NCI-H1105 (cell line): ENCODE measurements around the gene ME1.
"Not testable (repeated sequence)": the region's sequence is repeated elsewhere in the genome, so short reads cannot be mapped to it uniquely, and the experiment has no call there.

Experiments
- DNase-seq: peaks from one replicate; lab custom pipeline; 2025; lab: John Stamatoyannopoulos, UW

ME1 gene

DNA sequence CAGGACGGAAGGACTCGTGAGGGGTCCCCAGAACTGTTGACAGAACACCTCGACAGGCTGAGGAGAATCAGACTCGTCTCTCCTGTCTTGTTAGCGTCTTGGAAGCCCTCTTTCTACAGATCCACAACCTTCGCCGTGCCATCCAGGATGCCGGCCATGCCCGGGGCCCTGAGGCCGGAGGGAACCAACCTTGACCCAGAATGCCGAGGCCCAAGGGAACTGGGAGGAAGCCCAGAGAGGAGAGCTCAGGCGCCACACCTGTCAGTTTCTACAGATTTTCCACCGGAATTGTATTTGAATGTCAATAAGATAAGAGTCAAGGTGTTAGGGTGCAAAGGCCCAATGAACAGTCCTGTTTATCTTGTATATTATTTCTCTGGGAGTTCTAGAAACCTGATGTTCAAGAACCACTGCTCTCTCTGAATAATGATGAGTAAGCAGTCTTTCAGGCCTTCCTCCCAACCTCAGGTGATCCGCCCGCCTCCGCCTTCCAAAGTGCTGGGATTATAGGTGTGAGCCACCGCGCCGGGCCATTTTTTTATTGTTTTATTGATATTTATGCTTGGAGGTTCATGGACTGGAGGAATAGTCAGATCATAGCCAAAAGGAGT, 799 bp upstream of the ME1 start:
- no peak for DNase-seq

DNA sequence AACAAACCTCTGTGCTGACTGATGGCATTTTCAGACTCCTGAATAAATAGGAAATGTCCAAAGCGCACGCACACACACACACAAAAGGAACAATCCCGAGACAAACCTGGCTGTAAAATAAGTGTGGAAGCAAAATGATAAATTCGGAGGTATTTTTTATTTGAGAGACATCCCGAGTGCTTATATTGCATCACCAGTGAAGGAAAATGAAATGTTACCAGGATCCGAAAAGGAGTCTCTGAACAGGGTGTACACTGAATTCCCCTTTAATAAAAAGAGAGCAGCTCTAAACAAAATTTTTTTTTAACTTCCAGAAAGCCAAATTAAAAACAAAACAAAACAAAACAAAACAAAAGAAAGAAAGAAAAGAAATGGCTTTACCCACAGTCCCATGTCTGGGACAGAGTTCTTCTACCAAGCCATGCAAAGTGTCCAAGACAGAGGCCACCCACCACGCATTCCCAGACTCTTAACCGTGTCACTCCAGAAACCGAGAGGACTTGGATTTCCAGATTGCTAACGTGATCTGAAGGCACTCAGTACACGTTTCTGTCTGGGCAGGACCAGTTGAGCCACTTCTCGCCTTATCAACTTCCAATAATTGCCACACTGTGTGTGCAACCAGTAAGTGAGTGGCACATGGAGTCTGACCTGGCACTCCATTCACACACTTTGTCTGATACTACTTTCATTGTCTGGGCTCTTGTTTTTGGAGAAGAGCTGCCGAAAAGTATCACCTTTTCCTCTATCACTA, 817 bp downstream of the ME1 start:
- no peak for DNase-seq

DNA sequence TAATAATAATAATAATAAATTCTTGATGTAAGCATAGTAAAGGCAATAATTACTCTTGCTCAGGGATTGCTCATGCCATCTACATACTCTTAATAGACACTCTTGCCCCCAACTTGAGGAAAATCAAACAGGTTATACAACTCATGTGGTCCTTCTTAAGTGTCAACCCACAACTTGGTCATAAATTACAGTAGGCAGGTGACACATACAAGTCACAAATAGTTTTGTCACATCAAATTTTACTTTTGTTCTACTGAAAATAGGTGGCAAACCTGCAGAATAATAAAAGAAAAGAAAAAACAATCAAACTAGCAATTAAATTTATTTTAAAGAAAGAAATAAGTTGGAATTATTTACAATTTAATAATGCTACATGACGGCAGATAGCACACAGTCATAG, 1.6 kb downstream of the ME1 start:
- DNase-seq: no peak

DNA sequence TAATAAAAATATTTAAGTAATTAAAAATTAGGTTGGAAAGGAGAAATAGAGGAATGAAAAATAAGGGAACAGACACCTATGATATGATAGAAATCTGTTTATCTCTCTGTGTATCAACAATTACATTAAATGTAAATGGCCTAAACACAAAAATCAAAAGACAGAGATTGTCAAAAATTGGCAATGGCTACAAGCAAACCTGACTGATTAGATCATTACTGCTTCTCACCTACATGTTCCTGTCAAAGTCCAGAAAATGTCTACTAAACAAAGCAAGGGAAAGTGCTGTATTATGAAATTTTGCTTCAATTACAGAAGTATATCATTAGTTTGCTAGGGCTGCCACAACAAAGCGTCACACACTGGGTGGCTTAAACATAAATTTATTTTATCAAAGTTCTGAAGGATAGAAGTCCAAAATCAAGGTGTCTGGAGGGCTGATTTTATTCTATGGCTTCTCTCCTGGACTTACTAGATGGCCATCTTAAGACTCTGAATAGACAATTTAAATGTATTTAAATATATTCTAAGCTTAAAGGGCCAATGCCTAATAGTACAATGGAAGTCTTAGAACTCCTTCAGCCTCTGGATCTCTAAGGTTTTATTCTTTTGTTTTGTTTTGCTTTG, 6.3 kb downstream of the ME1 start:
- DNase-seq: no peak

DNA sequence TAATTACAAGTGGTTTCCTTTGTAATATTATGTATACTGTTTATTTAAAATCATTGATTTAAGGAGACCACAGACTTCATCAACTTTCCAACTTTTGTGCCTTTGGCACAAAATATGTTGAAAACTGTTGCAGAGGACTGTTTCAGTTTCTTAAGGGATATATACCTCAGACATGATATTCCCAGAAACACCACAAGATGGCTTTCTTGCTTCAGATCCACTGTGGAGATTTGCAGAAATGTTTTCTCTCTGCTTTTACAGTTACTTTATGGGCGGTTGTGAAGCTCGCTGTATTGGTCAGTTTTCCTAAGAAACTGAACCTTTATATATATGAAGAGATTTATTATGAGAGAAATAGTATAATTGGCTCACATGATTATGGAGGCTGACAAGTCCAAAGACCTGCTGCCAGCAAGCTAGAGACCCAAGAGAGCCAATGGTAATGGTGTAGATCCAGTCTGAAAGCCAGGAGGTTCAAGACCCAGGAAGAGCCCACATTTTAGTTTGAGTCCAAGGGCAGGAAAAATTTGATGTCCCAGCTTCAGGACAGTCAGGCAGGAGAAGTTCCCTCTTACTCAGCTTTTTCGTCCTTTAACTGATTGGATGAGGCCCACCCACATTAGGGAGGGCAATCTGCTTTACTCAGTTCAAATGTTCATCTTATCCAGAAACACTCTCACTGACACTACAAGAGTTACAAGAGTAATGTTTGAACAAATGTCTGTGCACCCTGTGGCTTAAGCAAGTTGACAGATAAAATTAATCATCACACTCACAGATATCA, 12.8 kb downstream of the ME1 start:
- DNase-seq: peak; percentile 45

DNA sequence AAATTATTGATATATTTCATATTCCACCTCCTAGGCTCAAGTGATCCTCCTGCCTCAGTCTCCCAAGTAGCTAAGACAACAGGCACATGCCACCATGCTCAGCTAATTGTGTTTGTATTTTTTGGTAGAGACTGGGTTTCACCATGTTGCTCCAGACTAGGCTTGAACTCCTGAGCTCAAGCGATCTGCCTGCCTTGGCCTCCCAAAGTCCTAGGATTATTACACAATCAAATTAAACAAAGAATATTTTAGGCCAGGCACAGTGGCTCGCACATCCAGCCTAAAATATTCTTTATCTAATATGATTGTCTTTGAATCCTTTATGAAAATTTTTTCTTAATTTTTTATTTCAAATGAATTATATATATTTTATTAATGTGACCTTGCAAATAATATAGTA, 17.8 kb downstream of the ME1 start:
- no peak for DNase-seq

DNA sequence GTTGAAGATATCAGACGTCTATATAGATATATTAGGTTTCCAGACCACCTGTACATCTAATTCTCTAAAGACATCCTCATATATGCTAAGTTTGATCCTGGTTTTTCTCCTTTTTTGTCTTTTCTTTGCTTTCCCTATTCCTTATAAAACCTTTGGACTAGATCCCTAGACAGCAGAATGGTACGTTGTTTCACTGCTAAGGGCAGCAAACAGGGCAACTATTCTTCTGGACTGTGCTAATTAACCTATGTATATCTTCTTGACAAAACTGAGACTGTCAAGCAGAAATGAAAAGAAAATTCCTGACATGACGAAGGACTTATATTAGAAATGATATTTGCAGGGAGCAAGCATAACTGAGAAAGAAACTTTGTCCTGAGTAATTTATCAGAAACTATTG, 19.1 kb downstream of the ME1 start:
- DNase-seq: no peak

DNA sequence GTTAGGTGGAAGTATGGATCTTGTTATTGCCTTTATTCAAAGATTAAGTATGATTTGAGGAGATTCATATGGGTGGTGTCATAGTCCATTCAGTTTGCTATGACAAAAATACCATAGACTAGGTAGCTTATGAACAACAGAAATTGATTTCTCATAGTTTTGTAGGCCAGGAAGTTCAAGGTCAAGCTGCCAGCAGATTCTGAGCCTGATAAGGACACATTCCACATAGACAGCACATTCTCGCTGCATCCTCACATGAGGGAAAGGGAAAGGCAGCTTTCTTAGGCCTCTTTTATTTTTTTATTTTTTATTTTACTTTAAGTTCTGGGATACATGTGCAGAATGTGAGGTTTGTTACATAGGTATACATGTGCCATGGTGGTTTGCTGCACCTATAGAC, 27.7 kb downstream of the ME1 start:
- no peak for DNase-seq

DNA sequence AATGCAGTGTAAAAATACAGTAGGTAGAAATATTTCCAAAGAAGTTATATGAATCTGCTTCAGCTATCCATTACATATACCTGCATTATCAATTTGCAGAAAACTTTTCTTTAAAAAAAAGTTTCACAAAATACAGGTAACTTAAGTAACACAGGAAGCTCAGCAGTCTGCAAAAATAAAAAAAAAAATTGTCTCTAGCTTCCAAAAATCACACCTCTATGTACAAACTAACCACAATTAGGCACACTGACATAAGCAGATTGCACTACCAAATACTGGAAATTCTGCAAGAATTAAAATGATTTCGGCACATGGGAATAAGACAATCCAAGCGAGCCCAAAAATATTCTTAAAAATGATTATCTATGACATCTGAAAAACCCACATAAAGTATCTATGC, 41.2 kb downstream of the ME1 start:
- DNase-seq: no peak

DNA sequence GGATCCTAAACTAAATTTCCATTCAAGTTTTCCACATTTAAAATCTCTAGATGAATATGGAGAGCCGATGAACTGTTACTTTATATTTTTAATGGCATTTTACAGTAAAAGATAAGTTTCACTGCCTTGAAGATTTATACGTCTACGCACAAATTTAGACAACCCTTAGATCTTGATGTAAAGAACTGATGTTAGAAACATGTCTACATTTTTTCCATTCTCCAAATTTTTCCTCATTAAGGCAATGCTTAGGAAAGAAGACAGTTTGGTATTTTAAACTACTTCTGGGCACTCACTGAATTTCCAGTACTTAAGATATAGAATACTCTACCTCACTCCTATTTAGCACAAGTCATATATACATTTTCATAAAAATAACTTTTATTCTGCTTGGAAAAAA, 45.4 kb downstream of the ME1 start:
- DNase-seq: no peak

DNA sequence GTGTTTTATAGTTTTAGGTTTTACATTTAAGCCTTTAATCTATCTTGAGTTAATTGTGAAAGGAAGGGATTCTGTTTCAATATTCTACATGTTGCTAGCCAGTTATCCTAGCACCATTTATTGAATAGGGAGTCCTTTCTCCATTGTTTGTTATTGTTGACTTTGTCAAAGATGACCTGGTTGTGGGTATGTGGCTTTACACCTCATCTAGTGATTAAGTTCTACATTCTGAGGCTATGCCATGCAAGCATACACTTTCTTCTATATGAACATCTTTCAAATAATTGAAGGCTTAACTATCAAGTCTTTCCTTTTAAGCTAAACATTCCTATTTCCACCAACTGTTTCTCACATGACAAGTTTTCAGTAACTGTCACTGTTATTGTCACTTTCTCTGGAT, 46.1 kb downstream of the ME1 start:
- DNase-seq: no peak

DNA sequence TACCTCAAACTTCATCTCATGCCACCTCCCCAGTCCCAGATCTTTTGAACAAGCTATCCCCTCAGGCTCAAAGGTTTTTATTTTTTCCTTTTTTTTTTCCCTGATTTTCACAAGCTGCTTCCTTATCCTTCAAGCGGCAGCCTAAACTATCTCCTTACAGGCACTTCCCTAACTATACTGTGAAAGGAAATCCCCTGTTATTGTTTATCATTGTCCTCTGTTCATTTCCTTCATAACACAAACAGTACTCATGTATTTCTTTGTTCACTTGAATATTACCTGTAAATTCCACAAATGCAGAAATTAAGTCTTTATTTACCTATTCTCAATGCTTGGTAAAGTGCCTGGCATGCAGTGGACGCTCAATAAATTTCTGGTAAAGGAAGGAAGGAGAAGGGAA, 48.9 kb downstream of the ME1 start:
- no peak for DNase-seq

DNA sequence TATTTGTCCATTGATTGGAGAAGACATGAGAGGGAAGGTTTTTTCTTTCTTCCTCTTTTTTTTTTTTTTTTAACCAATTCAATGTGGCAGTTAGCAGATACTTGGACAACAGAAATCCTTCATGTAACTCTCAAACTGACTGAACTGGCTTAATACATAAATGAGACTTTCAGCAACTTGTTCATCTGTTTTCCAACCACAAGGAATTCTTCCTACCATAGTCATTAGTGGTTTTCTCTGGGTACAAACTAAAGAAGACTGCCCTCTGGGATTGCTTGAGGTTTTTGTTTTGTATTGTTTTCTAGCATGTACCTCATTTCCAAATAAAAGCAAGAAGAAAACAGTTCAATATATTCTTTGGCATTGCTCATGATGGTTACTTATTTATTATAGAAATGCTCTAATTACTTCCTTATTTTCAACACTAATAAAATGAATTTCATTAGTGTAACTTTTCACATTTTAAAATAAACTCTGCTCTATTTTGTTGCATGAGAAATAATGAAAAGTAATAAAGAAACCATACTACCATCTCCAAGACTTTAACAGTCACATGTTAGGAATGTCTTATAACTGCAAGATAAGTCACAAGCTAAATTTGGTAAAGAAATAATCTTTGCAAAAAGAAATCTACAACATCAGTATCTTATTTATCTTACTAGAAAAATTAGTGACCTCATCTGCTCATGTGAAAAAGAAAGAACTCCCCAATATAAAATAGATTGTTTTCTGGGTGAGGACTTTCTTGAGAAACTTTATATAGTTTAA, 52.0 kb downstream of the ME1 start:
- no peak for DNase-seq

DNA sequence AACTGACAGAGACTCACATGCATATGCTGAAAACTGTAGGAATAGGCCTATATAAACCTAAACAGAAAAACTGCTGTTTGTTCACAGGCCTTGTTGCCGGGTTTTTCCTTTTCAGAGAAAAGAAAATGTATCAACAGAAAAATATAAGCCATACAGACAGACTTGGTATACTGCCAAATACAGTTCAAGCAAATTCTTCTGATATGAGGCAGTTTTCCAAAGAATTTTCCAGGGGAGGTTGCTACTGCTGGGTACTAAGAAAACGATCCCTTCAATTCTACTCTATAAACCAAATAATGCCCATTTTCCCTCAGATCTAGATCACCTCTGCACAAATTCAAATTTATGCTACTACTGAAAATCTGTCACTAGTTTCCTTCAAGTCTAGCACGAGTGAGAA, 59.4 kb downstream of the ME1 start:
- no peak for DNase-seq

DNA sequence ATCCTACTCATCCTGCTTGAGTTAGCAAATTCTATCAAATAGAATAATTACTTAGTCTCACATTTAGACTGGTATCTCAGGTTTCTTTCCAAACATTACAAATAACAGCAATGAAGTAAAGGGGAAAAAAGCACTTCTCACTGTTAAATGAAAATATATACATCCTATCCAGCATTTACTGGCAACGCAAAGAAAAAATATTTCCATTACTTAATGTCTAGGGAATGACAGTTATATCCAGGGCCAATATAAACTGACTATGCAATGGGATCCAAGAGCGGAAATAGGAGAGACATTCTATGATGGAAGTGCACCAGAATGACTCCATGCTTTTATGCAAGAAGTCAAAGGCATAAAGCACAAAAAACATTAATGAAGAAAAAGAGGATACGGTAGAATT, 60.3 kb downstream of the ME1 start:
- DNase-seq: no peak

DNA sequence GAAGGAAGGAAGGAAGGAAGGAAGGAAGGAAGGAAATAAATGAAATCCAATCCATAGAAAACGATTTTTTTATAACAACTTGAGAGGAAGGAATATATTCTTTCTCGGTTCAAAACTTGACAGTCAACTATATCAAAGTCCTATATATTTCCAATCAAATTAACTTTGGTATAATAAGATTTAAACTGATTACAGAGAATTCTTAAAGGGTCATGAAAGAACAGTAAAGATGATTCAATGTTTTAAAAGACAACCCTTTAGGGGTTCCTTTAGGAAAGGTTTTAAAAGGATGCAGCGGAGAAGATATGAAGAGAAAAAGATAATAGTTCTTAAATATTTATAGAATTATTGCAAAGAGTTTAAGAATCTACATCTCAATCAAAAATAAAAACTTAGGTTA, 61.2 kb downstream of the ME1 start:
- DNase-seq: no peak

DNA sequence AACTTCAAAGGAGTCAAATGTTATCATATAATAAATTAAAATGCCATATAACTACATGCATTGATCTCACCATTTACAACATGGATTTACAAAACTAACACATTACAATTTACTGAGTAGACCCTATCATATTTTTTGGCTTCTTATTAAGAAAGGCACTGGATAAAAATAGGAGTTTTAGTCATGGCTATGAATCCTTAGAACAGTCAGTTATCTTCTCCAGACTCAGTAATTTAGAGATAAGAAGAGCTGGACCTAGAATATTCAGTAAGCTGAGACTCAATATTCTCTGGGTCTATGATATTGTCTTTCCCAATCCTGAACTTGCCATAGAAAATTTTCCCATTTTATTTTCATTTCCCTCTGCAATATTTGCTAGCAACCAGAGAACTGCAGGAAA, 62.3 kb downstream of the ME1 start:
- DNase-seq: no peak

DNA sequence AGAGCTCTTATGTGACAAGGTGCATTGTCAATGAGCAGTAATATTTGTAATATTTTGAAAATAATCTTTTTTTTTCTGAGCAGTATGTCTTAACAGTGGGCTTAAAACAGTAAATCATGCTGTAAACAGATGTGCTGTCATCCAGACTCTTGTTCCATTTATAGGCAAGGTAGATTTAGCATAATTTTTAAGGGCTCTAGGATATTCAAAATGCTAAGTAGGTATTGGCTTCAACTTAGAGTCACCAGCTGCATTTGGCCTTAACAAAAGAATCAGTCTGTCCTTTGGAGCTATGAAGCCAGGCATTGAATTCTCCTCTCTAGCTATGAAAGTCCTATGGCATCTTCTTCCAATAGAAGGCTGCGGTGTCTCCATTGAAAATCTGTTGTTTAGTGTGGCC, 63.7 kb downstream of the ME1 start:
- DNase-seq: no peak

DNA sequence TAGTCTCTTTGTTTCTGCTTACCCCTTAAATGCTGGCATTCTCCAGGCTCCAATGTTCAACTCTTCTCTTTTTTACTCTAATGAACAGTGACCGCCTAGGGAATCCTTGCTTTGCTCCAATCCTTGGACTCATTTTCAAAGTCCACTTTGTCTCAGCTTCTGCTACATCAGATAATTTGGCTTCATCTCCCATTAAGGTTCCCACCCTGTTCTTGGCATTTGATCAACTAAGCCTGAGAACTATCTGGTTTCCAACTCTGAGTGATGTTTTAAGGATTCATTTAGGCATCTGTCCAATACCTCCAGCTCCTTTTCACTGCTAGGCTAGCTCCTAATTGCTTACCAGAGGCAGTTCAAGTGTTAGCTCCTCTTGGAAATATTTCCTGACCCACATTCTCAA, 64.9 kb downstream of the ME1 start:
- DNase-seq: no peak

DNA sequence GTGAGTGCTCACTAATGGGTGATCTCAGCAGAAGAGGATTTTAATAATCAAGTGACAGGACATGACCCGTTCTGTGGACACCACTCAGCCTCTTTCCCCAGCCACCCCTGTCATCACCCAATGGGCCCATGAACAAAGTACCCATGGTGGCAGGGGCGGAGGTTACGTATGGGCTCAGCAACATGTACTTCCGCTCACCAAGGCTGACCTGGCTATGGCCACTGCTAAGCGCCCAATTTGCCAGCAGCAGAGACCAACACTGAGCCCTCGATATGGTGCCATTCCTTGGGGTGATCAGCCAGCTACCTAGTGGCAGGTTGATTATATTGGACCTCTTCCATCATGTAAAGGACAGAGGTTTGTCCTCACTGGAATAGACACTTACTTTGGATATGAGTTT, 68.5 kb downstream of the ME1 start:
- DNase-seq: not testable (repeated sequence)

DNA sequence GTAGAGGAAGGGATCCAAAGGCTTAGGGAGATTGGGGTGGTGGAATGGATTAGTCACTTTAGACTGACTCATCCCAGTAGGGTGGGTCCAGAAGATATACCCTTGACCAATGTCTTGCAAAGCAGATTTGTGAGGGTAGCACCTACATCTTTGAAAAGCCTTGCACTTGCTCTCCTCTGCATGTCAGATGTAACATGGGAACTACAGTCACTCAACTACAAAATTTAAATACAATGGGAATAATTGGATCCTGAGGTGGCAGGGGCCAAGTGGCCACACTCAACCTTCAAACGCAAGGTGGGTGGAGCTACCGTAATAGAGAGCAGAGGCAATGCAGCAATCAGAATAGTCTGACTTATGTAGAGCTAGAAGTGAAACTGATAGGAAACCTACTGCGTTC, 71.2 kb downstream of the ME1 start:
- no peak for DNase-seq

DNA sequence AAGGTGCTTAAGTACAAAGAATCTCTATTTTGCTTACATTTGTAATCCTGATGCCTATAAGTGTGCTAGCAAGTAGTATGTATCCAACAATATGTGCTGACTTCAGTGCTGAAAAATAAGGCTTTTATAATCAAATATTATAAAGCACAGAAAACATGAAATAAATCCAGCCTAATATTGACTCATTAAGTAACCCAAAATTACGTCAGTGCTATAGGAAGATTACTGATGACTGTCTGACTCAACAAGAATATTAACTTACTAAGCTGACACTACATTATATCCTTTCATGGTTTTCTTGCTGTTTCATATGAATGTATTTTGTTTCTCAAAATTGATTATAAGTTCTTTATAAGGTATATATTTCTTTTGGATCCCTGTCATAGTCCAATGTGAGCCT, 76.1 kb downstream of the ME1 start:
- no peak for DNase-seq
